ENCODE results near the gene ADGRF3.
"Not testable (repeated sequence)": the region's sequence is repeated elsewhere in the genome, so short reads cannot be mapped to it uniquely, and the experiment has no call there.

Gene ADGRF3

DNA sequence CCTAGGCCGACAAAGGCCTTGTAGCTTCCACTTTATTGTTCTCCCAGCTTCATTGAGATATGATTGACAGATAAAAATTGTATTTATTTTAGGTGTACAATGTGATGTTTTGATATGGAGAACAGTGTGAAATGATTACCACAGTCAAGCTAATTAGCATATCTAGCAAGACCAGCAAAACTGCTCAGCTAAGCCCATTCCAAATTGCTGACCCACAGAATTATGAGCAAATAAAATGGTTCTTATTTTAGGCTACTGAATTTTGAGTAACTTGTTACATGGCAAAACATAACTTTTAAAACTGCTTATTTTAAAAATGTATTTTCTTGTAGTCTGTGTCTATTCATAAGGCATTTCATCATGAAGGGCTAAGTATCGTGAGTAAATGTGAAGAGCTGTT is 9.3 kb downstream of the ADGRF3 start:
- TF ChIP-seq, protein P1, sequence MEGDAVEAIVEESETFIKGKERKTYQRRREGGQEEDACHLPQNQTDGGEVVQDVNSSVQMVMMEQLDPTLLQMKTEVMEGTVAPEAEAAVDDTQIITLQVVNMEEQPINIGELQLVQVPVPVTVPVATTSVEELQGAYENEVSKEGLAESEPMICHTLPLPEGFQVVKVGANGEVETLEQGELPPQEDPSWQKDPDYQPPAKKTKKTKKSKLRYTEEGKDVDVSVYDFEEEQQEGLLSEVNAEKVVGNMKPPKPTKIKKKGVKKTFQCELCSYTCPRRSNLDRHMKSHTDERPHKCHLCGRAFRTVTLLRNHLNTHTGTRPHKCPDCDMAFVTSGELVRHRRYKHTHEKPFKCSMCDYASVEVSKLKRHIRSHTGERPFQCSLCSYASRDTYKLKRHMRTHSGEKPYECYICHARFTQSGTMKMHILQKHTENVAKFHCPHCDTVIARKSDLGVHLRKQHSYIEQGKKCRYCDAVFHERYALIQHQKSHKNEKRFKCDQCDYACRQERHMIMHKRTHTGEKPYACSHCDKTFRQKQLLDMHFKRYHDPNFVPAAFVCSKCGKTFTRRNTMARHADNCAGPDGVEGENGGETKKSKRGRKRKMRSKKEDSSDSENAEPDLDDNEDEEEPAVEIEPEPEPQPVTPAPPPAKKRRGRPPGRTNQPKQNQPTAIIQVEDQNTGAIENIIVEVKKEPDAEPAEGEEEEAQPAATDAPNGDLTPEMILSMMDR (conservative IDR thresholded peaks at IDR 0.05; ENCODE audit: low read depth, low read length) = no peak
- DNase-seq (ENCODE audit: low read depth) = no peak
- H3K4me3 ChIP-seq (ENCODE audit: low read depth, low read length) = no peak overlapping the region

DNA sequence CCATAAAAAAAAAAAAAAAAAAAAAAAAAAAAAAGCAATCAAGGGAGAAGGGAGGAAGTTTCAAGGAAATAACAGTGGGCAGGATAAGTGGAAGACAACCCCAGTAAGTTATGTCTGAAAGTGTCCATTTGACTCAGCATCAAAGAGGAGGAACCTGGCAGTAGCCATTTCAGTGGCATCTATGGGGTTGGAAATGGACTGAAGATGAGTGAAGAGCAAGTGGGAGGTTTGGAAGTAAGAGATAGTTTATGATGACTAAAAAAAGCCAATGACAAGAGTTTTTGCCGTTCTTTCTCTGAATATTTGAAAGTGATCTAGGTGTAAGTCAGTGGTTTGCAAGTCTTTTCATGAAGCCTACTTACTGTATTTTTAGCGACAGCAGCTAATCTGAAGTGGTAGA is 9.9 kb downstream of the ADGRF3 start:
- TF ChIP-seq, protein P1 (conservative IDR thresholded peaks at IDR 0.05; ENCODE audit: low read depth, low read length) = no peak
- no peak overlapping the region for H3K4me3 ChIP-seq (ENCODE audit: low read depth, low read length)
- no peak for DNase-seq (ENCODE audit: low read depth)

DNA sequence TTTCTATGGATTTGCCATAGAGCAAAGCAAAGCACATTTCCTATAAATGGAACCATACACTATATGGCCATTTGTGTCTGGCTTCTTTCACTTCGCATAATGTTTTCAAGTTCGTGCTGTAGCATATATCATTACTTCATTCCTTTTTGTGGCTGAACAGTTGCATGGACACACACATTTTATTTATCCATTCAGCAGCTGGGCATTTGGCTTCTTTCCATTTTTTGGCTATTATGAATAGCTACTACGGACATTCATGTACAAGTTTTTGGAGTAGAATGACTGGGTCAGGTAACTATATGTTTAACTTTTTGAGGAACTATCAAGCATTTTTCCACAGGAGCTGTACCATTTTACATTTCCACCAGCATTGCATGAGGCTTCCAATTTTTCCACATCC is 11.4 kb downstream of the ADGRF3 start:
- DNase-seq (ENCODE audit: low read depth) = no peak
- TF ChIP-seq, protein P1 (conservative IDR thresholded peaks at IDR 0.05; ENCODE audit: low read depth, low read length) = no peak
- no peak overlapping the region for H3K4me3 ChIP-seq (ENCODE audit: low read depth, low read length)

DNA sequence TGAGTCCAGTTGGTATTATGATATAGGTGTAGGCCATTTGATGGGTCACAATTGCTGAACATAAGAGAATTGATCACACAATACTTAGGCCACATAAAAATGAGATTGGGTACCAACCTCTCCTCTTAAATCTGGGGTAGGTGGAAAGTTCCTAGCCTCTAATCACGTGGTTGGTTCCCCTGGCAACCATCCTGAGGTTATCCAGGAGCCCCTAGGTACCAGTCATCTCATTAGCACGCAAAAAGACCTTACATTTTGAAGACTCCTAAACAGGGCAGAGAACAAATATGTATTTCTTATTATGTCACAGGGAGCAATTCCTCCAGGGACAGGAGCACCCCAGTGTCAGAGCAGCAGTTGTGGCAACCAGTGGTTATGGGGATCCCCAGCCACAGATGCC is 13.3 kb downstream of the ADGRF3 start:
- H3K4me3 ChIP-seq (ENCODE audit: low read depth, low read length) = no peak overlapping the region
- TF ChIP-seq, protein P1 (conservative IDR thresholded peaks at IDR 0.05; ENCODE audit: low read depth, low read length) = no peak
- DNase-seq (ENCODE audit: low read depth) = no peak

DNA sequence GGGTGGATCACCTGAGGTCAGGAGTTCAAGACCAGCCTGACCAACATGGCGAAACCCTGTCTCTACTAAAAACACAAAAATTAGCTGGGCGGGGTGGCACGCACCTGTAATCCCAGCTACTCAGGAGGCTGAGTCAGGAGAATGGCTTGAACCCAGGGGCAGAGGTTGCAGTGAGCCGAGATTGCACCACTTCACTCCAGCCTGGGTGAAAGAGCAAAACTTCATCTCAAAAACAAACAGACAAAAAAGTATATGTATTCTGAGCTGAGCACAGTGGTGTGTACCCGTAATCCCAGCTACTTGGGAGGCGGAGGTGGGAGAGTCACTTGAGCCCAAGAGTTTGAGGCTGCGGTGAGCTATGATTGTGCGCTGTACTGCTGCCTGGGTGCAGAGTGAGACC is 15.3 kb downstream of the ADGRF3 start:
- not testable (repeated sequence) for DNase-seq (ENCODE audit: low read depth); H3K4me3 ChIP-seq (ENCODE audit: low read depth, low read length)

DNA sequence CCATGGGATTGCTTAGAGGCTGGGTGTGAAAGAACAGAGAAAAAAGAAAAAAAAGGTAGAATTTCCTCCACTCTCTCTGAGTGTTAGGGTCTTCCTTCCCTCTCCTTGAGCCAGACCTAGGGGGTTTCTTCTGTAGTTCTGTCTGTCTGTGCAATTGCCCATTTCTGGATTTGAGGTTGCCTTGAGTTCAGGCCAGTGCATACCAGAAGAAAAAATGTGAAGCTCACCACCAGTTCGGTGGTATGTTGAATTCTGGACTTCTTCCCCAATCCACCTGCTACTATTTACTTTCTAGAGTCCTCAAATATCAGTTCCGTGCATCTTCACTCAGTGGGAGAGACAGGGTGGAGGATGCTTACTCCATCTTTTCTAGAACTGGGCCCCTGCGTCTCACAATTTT is 16.0 kb downstream of the ADGRF3 start:
- no peak for DNase-seq (ENCODE audit: low read depth)
- no peak overlapping the region for H3K4me3 ChIP-seq (ENCODE audit: low read depth, low read length)
- TF ChIP-seq, protein P1 (conservative IDR thresholded peaks at IDR 0.05; ENCODE audit: low read depth, low read length) = no peak

DNA sequence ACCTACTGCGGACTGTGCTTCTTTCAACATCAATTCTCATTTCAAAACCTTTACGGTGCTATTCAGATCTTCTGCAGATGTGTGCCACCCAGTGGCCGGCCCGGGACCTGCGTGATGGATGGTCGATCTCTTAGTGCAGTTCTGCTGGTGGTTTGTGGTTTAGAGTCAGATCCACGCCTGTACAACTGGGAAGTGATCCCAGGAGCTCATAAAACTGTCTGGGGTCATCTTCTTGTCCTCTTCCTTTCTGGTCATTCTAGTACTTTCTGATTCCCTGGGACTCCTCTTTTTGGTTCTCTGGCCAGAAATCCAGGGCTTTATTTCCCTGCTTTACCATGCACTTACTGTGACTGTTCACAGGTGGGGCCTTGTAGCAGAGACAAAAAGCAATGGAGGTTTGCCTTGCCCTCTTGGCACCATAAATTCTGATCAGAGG is 16.5 kb downstream of the ADGRF3 start:
- peak; percentile 90 for DNase-seq (ENCODE audit: low read depth)
- TF ChIP-seq, protein P1 (conservative IDR thresholded peaks at IDR 0.05; ENCODE audit: low read depth, low read length) = peak; percentile 93
- H3K4me3 ChIP-seq (ENCODE audit: low read depth, low read length) = no peak overlapping the region

DNA sequence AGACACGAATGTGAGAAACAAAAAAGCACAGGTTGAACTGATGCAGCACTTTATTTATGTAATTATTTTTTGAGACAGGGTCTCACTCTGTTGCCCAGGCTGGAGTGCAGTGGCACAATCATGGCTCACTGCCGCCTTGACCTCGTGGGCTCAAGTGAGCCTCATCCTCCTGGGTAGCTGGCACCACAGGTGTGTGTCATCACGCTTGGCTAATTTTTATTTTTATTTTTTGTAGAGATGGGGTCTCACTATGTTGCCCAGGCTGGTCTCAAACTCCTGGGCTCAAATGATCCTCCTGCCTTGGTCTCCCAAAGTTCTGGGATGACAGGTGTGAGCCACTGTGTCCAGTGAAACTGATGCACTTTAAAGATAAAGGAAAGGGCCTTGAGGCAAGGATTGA is 17.5 kb downstream of the ADGRF3 start:
- DNase-seq (ENCODE audit: low read depth) = not testable (repeated sequence)

More for the DNA sequence above, 17.5 kb downstream of the ADGRF3 start:
- not testable (repeated sequence) for H3K4me3 ChIP-seq (ENCODE audit: low read depth, low read length)

Measured in choroid plexus epithelial cell (primary cell).